GM12878 (cell line): Measurements from ENCODE around the gene GUCY2F. TPM values are rescaled to one million over a fixed set of nuclear protein-coding genes. Genes with fewer than 3 reads are reported as not detected.

Experiments
- ATAC-seq: fragments of 200-7000 bp; cut with Tn5 transposase; 3 replicates; pipeline ENCODE4 v1.9.1; 2020; ENCODE audit warnings: mild to moderate bottlenecking, moderate library complexity
- BruUV-seq: library from RNA; stranded (reverse); fragments of 400-500 nt; replicated peaks from 2 replicates; lab custom pipeline; 2021; lab: Mats Ljungman, UMichigan
- CTCF ChIA-PET: fragments of 300-600 bp; sonication (Branson Sonifier 250); formaldehyde crosslinking; extraction: SDS; loops from one replicate; lab custom pipeline; 2021; ENCODE audit warnings: inconsistent platforms; lab: Yijun Ruan, JAX
- POLR2A ChIA-PET: fragments of 350-600 bp; formaldehyde crosslinking; extraction: SDS; loops from one replicate; lab custom pipeline; 2021; ENCODE audit warnings: inconsistent platforms; lab: Charles Lee
- RAD21 ChIA-PET: fragments of 300-600 bp; sonication (Branson Sonifier 250); formaldehyde crosslinking; loops from one replicate; lab custom pipeline; 2023; ENCODE audit warnings: antibody characterized with exemption; ENCODE audit not compliant: unreplicated experiment; lab: Charles Lee
- SMC1A ChIA-PET: fragments of 300-600 bp; sonication (Branson Sonifier 250); formaldehyde crosslinking; loops from one replicate; lab custom pipeline; 2023; ENCODE audit not compliant: unreplicated experiment, uncharacterized antibody; lab: Charles Lee
- DNase-seq: peaks from one replicate; pipeline ENCODE4 v3.0.0-alpha.2; 2011; ENCODE audit warnings: low read depth, low spot score
- FAIRE-seq: peaks from 3 replicates; lab custom pipeline; 2011; peaks lifted over from hg19 to GRCh38; lab: Jason Lieb, UNC
- H2AFZ ChIP-seq: 2 replicates; pipeline ENCODE4 v1.6.0; 2011; ENCODE audit warnings: low read depth, low read length, control low read depth; ENCODE audit not compliant: control insufficient read depth
- H3K27ac ChIP-seq: 2 replicates; pipeline ENCODE4 v1.5.1; 2011; ENCODE audit warnings: control low read depth; ENCODE audit not compliant: control insufficient read depth, insufficient read depth
- H3K27me3 ChIP-seq, 2 experiments: replicated peaks in 1 of 2; 2 replicates each; pipeline versions ENCODE4 v1.6.0 to v1.6.1; 2011; ENCODE audit warnings: low read length in 1 of 2; ENCODE audit not compliant: control insufficient read depth in 2 of 2, insufficient read depth in 2 of 2
- H3K36me3 ChIP-seq, 2 experiments: 2 replicates each; pipeline ENCODE4 v1.5.1; 2011; ENCODE audit warnings: low read length in 1 of 2; ENCODE audit not compliant: control insufficient read depth in 2 of 2, insufficient read depth in 2 of 2
- H3K4me1 ChIP-seq: 2 replicates; pipeline ENCODE4 v1.6.1; 2011; ENCODE audit warnings: mild to moderate bottlenecking, low read length, moderate library complexity, mixed read lengths; ENCODE audit not compliant: control insufficient read depth, insufficient read depth
- H3K4me2 ChIP-seq: 2 replicates; pipeline ENCODE4 v1.6.0; 2011; ENCODE audit warnings: control low read depth; ENCODE audit not compliant: control insufficient read depth, insufficient read depth
- H3K4me3 ChIP-seq: fragments of 200-600 bp; sonication (generic); 2 replicates; pipeline ENCODE4 v1.5.1; 2016
- H3K79me2 ChIP-seq: 2 replicates; pipeline ENCODE4 v1.6.0; 2011; ENCODE audit warnings: low read length; ENCODE audit not compliant: control insufficient read depth, insufficient read depth
- H3K9ac ChIP-seq: 2 replicates; pipeline ENCODE4 v1.8.0; 2011; ENCODE audit warnings: low read length, control low read depth, mixed read lengths; ENCODE audit not compliant: control insufficient read depth, insufficient read depth
- H3K9me3 ChIP-seq: replicated peaks from 3 replicates; pipeline ENCODE4 v1.5.1; 2011; ENCODE audit warnings: mild to moderate bottlenecking, low read length; ENCODE audit not compliant: control insufficient read depth, insufficient read depth
- H4K20me1 ChIP-seq: 2 replicates; pipeline ENCODE4 v1.6.0; 2011; ENCODE audit not compliant: control insufficient read depth, insufficient read depth
- BCL11A ChIP-seq: IDR thresholded peaks from 2 replicates; pipeline ENCODE4 v1.6.1; 2011; ENCODE audit warnings: low read depth, low read length
- CREB1 ChIP-seq: IDR thresholded peaks from 2 replicates; pipeline ENCODE4 v1.6.1; 2012; ENCODE audit warnings: low read depth, mild to moderate bottlenecking, inconsistent platforms
- HDAC6 ChIP-seq: fragments of 200-600 bp; sonication (generic); IDR thresholded peaks from one replicate; pipeline ENCODE4 v1.8.0; 2017; ENCODE audit warnings: antibody characterized with exemption; ENCODE audit not compliant: unreplicated experiment
- IRF4 ChIP-seq: IDR thresholded peaks from 2 replicates; pipeline ENCODE4 v1.6.1; 2011; ENCODE audit warnings: low read depth, low read length
- NR2C2 ChIP-seq: IDR thresholded peaks from 2 replicates; pipeline ENCODE4 v1.6.1; 2011; ENCODE audit warnings: borderline replicate concordance, low read depth; ENCODE audit not compliant: control insufficient read depth, insufficient read length
- SIN3A ChIP-seq: IDR thresholded peaks from 2 replicates; pipeline ENCODE4 v1.6.1; 2012; ENCODE audit warnings: low read depth, low read length, improper control_type of control experiment
- SKIL ChIP-seq: fragments of 450-650 bp; IDR thresholded peaks from 2 replicates; pipeline ENCODE4 v1.6.1; 2017; ENCODE audit warnings: mild to moderate bottlenecking, low read depth, inconsistent platforms; ENCODE audit not compliant: poor library complexity, severe bottlenecking
- WGBS: methylation state at CpG from one replicate; pipeline ENCODE4 v1.1.6; 2016; ENCODE audit warnings: low lambda C conversion rate; ENCODE audit not compliant: insufficient replicate concordance, insufficient coverage; ENCODE audit errors: missing lambda C conversion rate; 5-methylcytosine and 5-hydroxymethylcytosine counted together
- in situ Hi-C: fragments of 300-500 bp; cut with MboI; formaldehyde crosslinking; loops from 9 replicates; pipeline ENCODE4 v1.14.3; 2018; ENCODE audit warnings: mixed read lengths
- intact Hi-C: fragments of 100-400 bp; cut with micrococcal nuclease; formaldehyde crosslinking; loops from one replicate; pipeline ENCODE4 v1.14.2; 2022; ENCODE audit not compliant: unreplicated experiment
- polyA plus RNA-seq, 11 experiments: library from polyadenylated mRNA; depleted of rRNA in 4 of 11; unstranded in 6 of 11; stranded (reverse) in 5 of 11; fragments of >200 nt; fragmentation: Nextera tagmentation in 4 of 11; fragmentation: Illumina TruSeq in 1 of 11; extraction: Ambion mirVana in 4 of 11; extraction: Trizol in 1 of 11; gene quantifications; 1 replicate in 1 of 11; 2 replicates in 10 of 11; pipeline versions ENCODE4 v1.2.1 to v1.2.3, GENCODE V29; 2011 to 2016; ENCODE audit warnings: inconsistent platforms in 2 of 11, missing spikeins in 2 of 11, low read depth in 1 of 11
- total RNA-seq, 4 experiments: library from RNA; depleted of rRNA in 3 of 4; stranded (reverse); fragments of >200 nt in 3 of 4; fragmentation: Illumina TruSeq in 1 of 4; extraction: Trizol in 1 of 4; gene quantifications; 2 replicates each; pipeline versions ENCODE4 v1.2.1 to v1.2.3, GENCODE V29; 2013 to 2021
- TF ChIP-seq, protein P1 (sequence below): IDR thresholded peaks from 2 replicates; pipeline ENCODE4 v1.6.1; 2012; ENCODE audit warnings: mild to moderate bottlenecking, low read depth, low read length

Gene GUCY2F
- total and polyA plus RNA-seq, 10 of the 15 experiments (the other 5 are each of a cell fraction or from before 2014, with no cell fraction given): not detected

- no peaks in the 10 kb centered on the region for H4K20me1 ChIP-seq
- no peaks in the 10 kb centered on the region for H3K4me1 ChIP-seq
- H3K4me3 ChIP-seq: no peak overlapping the region
- no peak for DNase-seq
- no peaks in the 10 kb centered on the region for H3K36me3 ChIP-seq
- no peak overlapping the region for H3K27ac ChIP-seq
- RAD21 ChIA-PET: no interaction called here
- no peaks in the 10 kb centered on the region for H3K79me2 ChIP-seq
- H2AFZ ChIP-seq: no peak overlapping the region
- no peaks in the 10 kb centered on the region for H3K9me3 ChIP-seq
- H3K4me2 ChIP-seq: no peak overlapping the region
- FAIRE-seq: no peak
- TF ChIP-seq NR2C2 (no peak), CREB1 (no peak)
- SMC1A ChIA-PET: no interaction called here
- ATAC-seq: no peak
- CTCF ChIA-PET: interaction anchor here (1.6 kb wide), 1 partner anchor 9 kb away, joined by 9 read pairs; no protein-coding TSS in a partner anchor
- POLR2A ChIA-PET: no interaction called here
- in situ Hi-C loops (no loop called here), intact Hi-C loops (no loop called here)
- no peak overlapping the region for H3K9ac ChIP-seq
- BruUV-seq: no TSS peak
- WGBS: 0% methylated on average over 2 of the region's 2 CpGs
- H3K27me3 ChIP-seq: no peaks in the 10 kb centered on the region
These were observed 18.1 kb downstream of the GUCY2F start for GRCh38 chrX:109463784-109464183.

- Histone ChIP-seq H3K9me3 (no peaks in the 10 kb centered on the region), H3K27me3 (no peaks in the 10 kb centered on the region), H3K4me3 (no peak overlapping the region), H3K4me1 (no peaks in the 10 kb centered on the region), H3K4me2 (no peak overlapping the region), H3K36me3 (no peaks in the 10 kb centered on the region), H3K79me2 (no peaks in the 10 kb centered on the region), H3K27ac (no peak overlapping the region), H2AFZ (no peak overlapping the region), H3K9ac (no peak overlapping the region), H4K20me1 (no peaks in the 10 kb centered on the region)
- intact Hi-C loops (no loop called here), in situ Hi-C loops (no loop called here)
- FAIRE-seq (no peak), ATAC-seq (no peak), DNase-seq (no peak)
- ChIA-PET SMC1A (no interaction called here), RAD21 (no interaction called here), POLR2A (no interaction called here), CTCF (no interaction called here)
- WGBS: 58% methylated on average over 3 of the region's 3 CpGs
- BruUV-seq: no TSS peak
- TF ChIP-seq, protein P1, sequence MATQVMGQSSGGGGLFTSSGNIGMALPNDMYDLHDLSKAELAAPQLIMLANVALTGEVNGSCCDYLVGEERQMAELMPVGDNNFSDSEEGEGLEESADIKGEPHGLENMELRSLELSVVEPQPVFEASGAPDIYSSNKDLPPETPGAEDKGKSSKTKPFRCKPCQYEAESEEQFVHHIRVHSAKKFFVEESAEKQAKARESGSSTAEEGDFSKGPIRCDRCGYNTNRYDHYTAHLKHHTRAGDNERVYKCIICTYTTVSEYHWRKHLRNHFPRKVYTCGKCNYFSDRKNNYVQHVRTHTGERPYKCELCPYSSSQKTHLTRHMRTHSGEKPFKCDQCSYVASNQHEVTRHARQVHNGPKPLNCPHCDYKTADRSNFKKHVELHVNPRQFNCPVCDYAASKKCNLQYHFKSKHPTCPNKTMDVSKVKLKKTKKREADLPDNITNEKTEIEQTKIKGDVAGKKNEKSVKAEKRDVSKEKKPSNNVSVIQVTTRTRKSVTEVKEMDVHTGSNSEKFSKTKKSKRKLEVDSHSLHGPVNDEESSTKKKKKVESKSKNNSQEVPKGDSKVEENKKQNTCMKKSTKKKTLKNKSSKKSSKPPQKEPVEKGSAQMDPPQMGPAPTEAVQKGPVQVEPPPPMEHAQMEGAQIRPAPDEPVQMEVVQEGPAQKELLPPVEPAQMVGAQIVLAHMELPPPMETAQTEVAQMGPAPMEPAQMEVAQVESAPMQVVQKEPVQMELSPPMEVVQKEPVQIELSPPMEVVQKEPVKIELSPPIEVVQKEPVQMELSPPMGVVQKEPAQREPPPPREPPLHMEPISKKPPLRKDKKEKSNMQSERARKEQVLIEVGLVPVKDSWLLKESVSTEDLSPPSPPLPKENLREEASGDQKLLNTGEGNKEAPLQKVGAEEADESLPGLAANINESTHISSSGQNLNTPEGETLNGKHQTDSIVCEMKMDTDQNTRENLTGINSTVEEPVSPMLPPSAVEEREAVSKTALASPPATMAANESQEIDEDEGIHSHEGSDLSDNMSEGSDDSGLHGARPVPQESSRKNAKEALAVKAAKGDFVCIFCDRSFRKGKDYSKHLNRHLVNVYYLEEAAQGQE: no peak
- no peak for TF ChIP-seq SKIL
- TF ChIP-seq HDAC6: no peak
- no peak for TF ChIP-seq IRF4
- TF ChIP-seq SIN3A: no peak
- no peak for TF ChIP-seq BCL11A
These were observed 33.5 kb downstream of the GUCY2F start for GRCh38 chrX:109448282-109448938.
